ENCODE results near the gene MLANA.
A peak's percentile ranks its signal among the peaks of the same experiment; 100 is the strongest.

Gene MLANA

GRCh38 chr9:5949103-5949699 lies 58.5 kb downstream of the MLANA start (continued):
- TF ChIP-seq ZFP69B (tag by site-specific recombination; IDR thresholded peaks at IDR 0.05) (no peak), ZNF707 (tag by site-specific recombination; IDR thresholded peaks at IDR 0.05) (no peak), FEZF1 (tag by site-specific recombination; IDR thresholded peaks at IDR 0.05) (no peak), ZNF394 (tag by site-specific recombination; IDR thresholded peaks at IDR 0.05; ENCODE audit: borderline replicate concordance) (no peak), PBX3 (CRISPR knock-in tag; IDR thresholded peaks at IDR 0.05) (no peak), ZEB2 (tag by site-specific recombination; IDR thresholded peaks at IDR 0.05) (peak; percentile 40; the same call in 1 of the 2 replicates), ZSCAN4 (tag by site-specific recombination; IDR thresholded peaks at IDR 0.05) (no peak), REST (tag by site-specific recombination; IDR thresholded peaks at IDR 0.05) (no peak), SP7 (tag by site-specific recombination; IDR thresholded peaks at IDR 0.05) (0 out of 2 replicates have a peak, but pooled peaks have one; percentile 14), ZNF626 (tag by site-specific recombination; IDR thresholded peaks at IDR 0.05) (no peak), PRDM10 (tag by site-specific recombination; IDR thresholded peaks at IDR 0.05) (peak; percentile 82), ZNF354C (tag by site-specific recombination; IDR thresholded peaks at IDR 0.05; ENCODE audit: borderline replicate concordance, low read depth) (no peak), ZNF621 (tag by site-specific recombination; IDR thresholded peaks at IDR 0.05) (no peak), HIC1 (tag by site-specific recombination; IDR thresholded peaks at IDR 0.05) (peak; percentile 58; the same call in 1 of the 2 replicates), ZNF48 (tag by site-specific recombination; IDR thresholded peaks at IDR 0.05) (no peak), SP2 (tag by site-specific recombination; IDR thresholded peaks at IDR 0.05) (no peak), ZNF132 (tag by site-specific recombination; IDR thresholded peaks at IDR 0.05; ENCODE audit: borderline replicate concordance) (no peak), ZSCAN16 (tag by site-specific recombination; IDR thresholded peaks at IDR 0.05) (no peak), PRDM6 (tag by site-specific recombination; IDR thresholded peaks at IDR 0.05) (peak; percentile 74), ZNF138 (tag by site-specific recombination; IDR thresholded peaks at IDR 0.05; ENCODE audit: borderline replicate concordance) (no peak), ZNF629 (tag by site-specific recombination; IDR thresholded peaks at IDR 0.05) (0 out of 2 replicates have a peak, but pooled peaks have one; percentile 13), ZNF548 (tag by site-specific recombination; IDR thresholded peaks at IDR 0.05) (no peak), ZNF202 (tag by site-specific recombination; IDR thresholded peaks at IDR 0.05; ENCODE audit: borderline replicate concordance) (no peak), ZBTB20 (tag by site-specific recombination; IDR thresholded peaks at IDR 0.05) (no peak), ZNF16 (tag by site-specific recombination; IDR thresholded peaks at IDR 0.05; ENCODE audit: low read depth) (no peak), ZNF514 (tag by site-specific recombination; IDR thresholded peaks at IDR 0.05) (no peak)

All from HEK293 (cell line).